T-helper 1 cell treated with Interleukin-12 subunit alpha and Interleukin-12 subunit beta and Interleukin-4 antibody, amounts not matched to agents 30 μg/mL and 1 μg/mL, for 36 hours (primary cell): ENCODE measurements around the gene OMD.
"Not testable (repeated sequence)": the region's sequence is repeated elsewhere in the genome, so short reads cannot be mapped to it uniquely, and the experiment has no call there.

Source experiments
- H3K27ac Mint-ChIP-seq: one replicate; pipeline ENCODE4 v1.8.0; 2021; ENCODE audit warnings: mild to moderate bottlenecking, mixed read lengths
- H3K27me3 Mint-ChIP-seq: one replicate; pipeline ENCODE4 v1.8.0; 2021; ENCODE audit warnings: low read depth, mixed read lengths
- H3K36me3 Mint-ChIP-seq: one replicate; pipeline ENCODE4 v1.8.0; 2021; ENCODE audit warnings: low read depth, mixed read lengths
- H3K4me1 Mint-ChIP-seq: one replicate; pipeline ENCODE4 v1.8.0; 2021; ENCODE audit warnings: low read depth, mixed read lengths
- H3K4me3 Mint-ChIP-seq: one replicate; pipeline ENCODE4 v1.8.0; 2021; ENCODE audit warnings: mild to moderate bottlenecking, moderate library complexity, mixed read lengths
- H3K9me3 Mint-ChIP-seq: one replicate; pipeline ENCODE4 v1.8.0; 2021; ENCODE audit warnings: mixed read lengths

Gene OMD

DNA sequence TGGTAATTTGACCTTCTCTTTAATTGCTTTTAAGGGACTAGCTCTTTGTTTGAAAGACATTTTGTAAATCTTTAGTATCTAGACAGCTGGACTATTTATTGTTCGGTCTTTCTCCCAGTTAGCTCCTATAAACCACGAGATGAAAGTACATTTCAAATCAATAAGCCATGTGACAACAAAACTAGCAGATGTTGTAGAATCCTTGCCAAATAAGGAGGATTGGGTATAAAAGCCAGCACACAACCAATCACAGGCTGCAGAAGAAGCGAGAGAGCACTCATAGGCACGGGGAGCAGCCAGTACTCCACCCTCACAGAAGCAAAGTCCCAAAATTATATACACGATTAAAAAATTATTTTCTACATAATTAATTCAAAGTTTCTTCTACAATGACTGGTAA, 8.1 kb upstream of the OMD start:
- Mint-ChIP-seq H3K4me1 (no peaks in the 10 kb centered on the region), H3K27ac (no peak overlapping the region), H3K4me3 (no peak overlapping the region), H3K9me3 (no peaks in the 10 kb centered on the region), H3K27me3 (no peaks in the 10 kb centered on the region), H3K36me3 (peaks cover 2% of the 10 kb centered on the region)

DNA sequence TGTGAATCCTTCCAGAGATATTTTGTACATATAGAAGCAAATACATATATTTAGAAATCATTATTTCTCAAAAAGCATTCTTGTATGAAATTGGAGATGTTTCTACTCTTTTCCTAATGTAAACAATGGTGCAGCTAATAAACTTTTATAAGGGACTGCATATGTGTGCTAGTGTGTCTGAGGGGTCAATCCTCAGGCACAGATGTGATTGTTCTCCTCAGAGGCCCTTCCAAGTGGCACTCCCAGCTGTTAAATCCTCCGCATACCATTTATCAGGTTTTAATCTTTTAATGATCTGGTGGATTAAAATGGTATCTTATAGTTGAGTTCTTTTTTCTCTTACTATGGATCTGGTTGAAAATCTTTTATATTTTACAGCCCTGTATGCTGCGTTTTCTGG, 5.6 kb upstream of the OMD start:
- no peaks in the 10 kb centered on the region for H3K27me3 Mint-ChIP-seq
- no peak overlapping the region for H3K27ac Mint-ChIP-seq
- peaks cover 2% of the 10 kb centered on the region for H3K36me3 Mint-ChIP-seq
- H3K4me1 Mint-ChIP-seq = no peaks in the 10 kb centered on the region
- no peak overlapping the region for H3K4me3 Mint-ChIP-seq
- H3K9me3 Mint-ChIP-seq = no peaks in the 10 kb centered on the region

DNA sequence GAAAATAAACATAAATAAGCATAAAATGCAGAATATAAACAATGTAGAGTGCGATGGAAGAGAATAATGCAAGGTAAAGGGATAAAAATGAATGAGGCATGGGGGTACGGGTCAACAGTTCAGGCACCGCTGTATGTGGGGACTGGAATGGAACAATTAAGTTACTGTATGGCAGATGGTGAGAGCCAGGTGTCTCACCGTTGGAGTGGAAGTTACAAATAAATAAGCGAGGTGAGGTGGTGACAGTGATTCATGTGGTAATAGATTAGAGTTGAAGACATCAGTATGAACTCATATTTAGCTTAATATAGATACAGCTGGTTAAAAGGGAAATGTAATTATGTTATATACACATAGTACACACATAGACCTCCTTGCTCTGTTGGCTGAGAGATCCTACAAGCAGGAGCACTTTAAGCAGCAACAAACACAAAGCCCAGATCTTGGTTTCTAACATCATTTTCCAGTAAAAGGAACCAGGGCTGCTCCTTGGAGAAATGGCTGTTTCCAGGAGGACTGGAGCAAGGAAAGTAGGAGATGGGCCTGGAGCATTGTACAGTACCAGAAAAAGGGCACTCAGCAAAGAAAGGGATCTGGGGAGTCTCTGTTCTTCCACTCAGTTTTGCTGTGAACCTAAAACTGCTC, 2.4 kb upstream of the OMD start:
- Mint-ChIP-seq H3K27ac (no peak overlapping the region), H3K9me3 (no peaks in the 10 kb centered on the region), H3K4me1 (no peaks in the 10 kb centered on the region), H3K4me3 (no peak overlapping the region), H3K27me3 (no peaks in the 10 kb centered on the region), H3K36me3 (no peaks in the 10 kb centered on the region)

DNA sequence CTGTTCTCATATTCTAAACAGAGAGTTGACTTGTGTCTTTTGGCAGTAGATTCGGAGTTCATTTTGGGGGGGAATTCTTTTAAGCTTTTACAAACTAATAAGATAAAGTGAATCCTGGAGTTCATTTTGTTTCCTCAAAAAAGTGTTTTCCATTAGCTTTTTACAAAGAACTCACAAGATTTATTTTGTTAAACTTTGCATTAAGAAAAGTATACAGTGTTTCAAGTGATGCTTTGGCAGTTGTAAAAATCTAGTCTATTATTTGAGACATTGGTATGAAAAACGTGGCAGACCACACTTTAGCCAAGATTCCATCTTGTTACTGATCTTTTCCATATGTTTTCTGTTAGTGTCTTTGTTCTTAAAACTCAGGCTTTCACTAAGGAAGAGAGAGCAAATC, 1.2 kb upstream of the OMD start:
- Mint-ChIP-seq H3K4me3 (no peak overlapping the region), H3K27me3 (no peaks in the 10 kb centered on the region)

DNA sequence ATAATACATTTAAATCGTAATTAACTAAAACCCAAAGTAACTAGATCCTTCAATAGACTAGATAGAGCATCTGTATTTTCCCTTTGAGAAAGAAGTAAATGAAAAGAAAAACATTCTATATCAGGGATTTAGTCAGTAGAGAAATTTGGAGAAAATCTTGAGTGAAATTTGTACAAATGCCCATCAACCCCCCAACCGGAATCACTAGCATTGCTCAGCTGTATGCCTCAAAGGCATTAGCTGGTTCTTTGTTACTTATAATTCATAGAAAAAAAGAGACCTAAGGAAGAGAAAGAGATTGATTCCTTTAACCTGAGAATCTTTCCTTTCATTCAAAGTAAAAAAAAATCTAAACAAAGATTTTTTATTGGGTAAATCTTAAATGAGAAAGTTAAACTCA, 659 bp downstream of the OMD start:
- Mint-ChIP-seq H3K4me1 (no peaks in the 10 kb centered on the region), H3K9me3 (no peaks in the 10 kb centered on the region), H3K27me3 (no peaks in the 10 kb centered on the region), H3K4me3 (no peak overlapping the region), H3K36me3 (no peaks in the 10 kb centered on the region), H3K27ac (no peak overlapping the region)

More for the DNA sequence above, 1.2 kb upstream of the OMD start:
- no peaks in the 10 kb centered on the region for H3K4me1 Mint-ChIP-seq
- H3K9me3 Mint-ChIP-seq = no peaks in the 10 kb centered on the region
- H3K36me3 Mint-ChIP-seq = no peaks in the 10 kb centered on the region
- no peak overlapping the region for H3K27ac Mint-ChIP-seq

DNA sequence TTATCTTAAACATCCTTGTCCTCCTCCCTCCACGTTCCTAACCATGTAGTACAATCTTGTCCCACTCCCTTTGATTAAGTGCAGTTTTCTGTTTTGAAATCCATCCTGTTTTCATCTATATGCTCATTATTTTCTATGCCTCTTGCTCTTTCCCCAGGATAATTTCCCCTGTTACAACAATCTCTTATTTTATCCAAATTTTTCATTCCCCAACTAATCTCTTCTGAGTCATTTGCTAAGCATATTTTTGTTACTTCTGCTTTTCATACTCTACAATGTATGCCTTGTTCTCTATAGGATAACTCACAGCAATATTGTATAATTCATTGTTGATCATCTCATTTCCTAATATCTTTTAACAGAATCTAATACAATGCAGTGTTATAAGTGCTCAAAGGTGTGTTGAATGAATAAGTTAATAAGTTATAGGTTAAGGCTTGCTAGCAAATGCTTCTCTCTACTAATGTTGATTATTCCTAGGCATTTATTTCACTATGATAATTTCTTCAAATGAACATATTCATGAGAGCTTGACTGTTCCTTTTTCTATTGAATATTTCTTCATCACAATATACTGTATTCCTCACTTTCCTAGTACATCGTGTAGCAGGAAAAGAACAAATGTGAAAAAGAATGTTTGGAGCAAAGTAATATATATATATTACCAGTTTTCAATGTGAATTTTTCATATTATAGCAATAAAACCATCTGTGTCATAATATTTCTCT, 1.5 kb downstream of the OMD start:
- no peaks in the 10 kb centered on the region for H3K4me1 Mint-ChIP-seq
- H3K4me3 Mint-ChIP-seq = no peak overlapping the region
- H3K36me3 Mint-ChIP-seq = no peaks in the 10 kb centered on the region
- no peak overlapping the region for H3K27ac Mint-ChIP-seq
- no peaks in the 10 kb centered on the region for H3K9me3 Mint-ChIP-seq
- H3K27me3 Mint-ChIP-seq = no peaks in the 10 kb centered on the region

DNA sequence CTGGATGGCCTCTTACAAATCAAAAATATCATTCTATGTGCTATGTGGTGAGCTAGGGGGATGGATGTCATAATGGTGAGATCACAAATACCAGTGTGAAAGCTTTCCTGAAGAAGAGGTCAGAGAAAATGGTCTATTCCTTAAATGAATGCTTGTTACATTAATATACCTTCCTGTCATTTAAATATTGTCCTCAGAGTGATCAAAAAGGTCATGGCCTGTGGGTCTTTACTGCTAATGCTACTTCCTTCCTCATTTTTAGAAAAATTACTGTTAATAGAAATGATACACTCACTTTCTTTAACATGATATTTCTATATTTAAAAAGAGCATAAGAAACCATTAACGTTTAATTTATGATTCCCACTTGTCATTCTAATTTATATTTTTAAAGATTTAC, 9.7 kb downstream of the OMD start:
- Mint-ChIP-seq H3K4me3 (no peak overlapping the region), H3K27me3 (no peaks in the 10 kb centered on the region), H3K27ac (no peak overlapping the region), H3K9me3 (no peaks in the 10 kb centered on the region), H3K4me1 (no peaks in the 10 kb centered on the region), H3K36me3 (no peaks in the 10 kb centered on the region)

DNA sequence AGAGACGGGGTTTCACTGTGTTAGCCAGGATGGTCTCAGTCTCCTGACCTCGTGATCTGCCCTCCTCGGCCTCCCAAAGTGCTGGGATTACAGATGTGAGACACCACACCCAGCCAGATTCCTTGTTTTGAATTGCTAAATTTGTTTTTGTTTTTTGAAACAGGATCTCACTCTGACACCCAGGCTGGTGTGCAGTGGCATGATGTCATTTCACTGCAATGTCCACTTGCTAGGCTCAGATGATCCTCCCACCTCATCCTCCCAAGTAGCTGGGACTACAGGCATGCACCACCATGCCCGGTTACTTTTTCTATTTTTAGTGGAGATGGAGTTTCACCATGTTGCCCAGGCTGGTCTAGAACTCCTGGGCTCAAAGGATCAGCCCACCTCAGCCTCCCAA, 13.1 kb downstream of the OMD start:
- H3K36me3 Mint-ChIP-seq, H3K4me3 Mint-ChIP-seq, H3K27me3 Mint-ChIP-seq, H3K9me3 Mint-ChIP-seq, H3K27ac Mint-ChIP-seq: not testable (repeated sequence)
- H3K4me1 Mint-ChIP-seq = peaks cover 12% of the 10 kb centered on the region

DNA sequence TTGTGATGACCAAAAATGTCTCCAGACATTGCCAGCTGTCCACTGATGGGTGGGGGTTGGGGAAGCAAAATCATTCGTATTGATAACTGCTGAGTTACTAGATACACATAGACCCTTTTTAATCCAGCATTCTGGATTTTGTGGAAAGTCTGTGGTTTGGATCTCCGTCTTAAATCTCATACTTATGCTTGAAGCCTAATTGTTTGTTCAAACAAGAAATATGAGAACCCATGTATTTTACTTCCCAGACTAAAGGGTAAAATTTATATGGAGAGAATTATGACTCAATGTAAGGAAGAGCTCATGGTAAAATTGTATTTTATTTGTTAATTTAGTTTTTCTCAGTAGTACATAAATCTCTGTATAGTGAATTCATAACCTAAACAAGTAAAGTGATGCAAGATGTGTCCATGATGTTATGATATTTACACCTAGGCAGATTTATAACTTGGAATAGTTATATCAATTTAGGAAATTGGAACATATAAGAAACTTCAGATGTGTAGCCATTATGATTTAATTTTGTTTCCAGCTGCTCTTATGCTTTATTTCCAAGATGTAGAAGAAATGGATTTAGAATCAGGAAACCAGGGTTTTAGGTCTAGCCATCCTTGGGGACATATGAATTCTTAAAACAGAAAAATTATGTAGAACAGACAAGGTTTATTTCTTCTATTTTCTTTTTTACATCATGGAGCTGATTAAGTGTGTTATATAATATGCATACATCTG, 15.4 kb downstream of the OMD start:
- H3K36me3 Mint-ChIP-seq = peaks cover 5% of the 10 kb centered on the region
- H3K27me3 Mint-ChIP-seq = no peaks in the 10 kb centered on the region
- H3K4me3 Mint-ChIP-seq = no peak overlapping the region
- H3K27ac Mint-ChIP-seq = no peak overlapping the region
- peaks cover 23% of the 10 kb centered on the region for H3K4me1 Mint-ChIP-seq
- no peaks in the 10 kb centered on the region for H3K9me3 Mint-ChIP-seq

DNA sequence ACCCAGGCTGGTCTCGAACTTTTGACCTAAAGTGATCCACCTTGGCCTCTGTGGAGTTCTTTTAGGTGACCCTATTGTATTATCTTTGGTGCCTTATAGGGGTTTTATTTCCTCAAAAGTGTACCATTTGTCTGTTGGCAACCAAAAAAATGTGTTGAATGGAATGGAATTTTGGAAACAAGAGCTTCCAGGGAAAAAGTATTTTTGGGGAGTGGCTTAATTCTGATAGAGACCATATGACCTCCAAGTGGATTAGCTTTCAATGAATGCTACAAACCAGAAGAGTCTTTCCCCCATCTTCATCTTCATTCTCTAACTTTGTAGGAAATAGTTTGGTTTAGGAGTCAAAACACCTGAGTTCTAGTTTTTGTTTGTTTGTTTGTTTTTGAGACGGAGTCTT, 16.5 kb downstream of the OMD start:
- H3K4me1 Mint-ChIP-seq = peaks cover 23% of the 10 kb centered on the region
- no peaks in the 10 kb centered on the region for H3K9me3 Mint-ChIP-seq
- H3K4me3 Mint-ChIP-seq = no peak overlapping the region
- H3K36me3 Mint-ChIP-seq = peaks cover 5% of the 10 kb centered on the region
- H3K27me3 Mint-ChIP-seq = no peaks in the 10 kb centered on the region
- no peak overlapping the region for H3K27ac Mint-ChIP-seq

DNA sequence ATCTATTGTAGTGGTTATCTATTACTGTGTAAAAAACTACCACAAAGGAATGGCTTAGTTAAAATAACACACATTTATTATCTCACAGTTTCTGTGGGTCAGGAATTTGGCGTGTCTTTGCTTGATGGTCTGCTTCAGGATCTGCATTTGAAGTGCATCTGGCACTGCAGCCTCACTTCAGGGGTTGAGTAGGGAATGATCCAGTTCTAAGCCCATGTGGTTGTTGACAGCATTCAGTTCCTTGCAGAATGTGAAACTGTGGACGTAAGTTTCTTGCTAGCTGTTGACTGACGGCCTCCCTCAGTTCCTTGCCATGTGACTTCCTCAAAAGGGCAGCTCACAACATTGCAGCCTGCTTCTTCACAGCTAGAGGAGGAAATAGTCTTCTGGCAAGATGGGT, 17.8 kb downstream of the OMD start:
- Mint-ChIP-seq H3K36me3 (peaks cover 5% of the 10 kb centered on the region), H3K27ac (peak overlapping the region; percentile 83), H3K4me3 (peak overlapping the region; percentile 53), H3K4me1 (peaks cover 25% of the 10 kb centered on the region), H3K9me3 (no peaks in the 10 kb centered on the region), H3K27me3 (no peaks in the 10 kb centered on the region)

DNA sequence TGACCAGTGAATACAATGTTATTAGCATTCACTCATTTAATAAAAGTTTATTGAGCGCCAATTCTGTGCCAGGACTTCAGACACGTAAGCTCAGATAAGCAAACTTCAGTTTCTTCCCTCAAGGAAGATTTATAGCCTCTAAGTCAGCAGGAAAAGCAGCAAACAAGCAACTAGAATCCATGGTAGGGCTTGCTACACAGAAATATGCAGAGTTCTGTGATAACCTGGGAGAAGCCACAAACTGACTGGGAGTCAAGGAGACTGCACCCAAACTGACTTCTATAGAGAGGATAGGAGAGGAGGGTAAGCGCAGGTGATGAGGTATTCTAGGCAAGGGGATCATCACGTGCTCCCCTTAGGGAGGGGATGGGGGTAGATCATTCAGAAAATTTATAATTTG, 18.5 kb downstream of the OMD start:
- no peaks in the 10 kb centered on the region for H3K27me3 Mint-ChIP-seq
- H3K4me3 Mint-ChIP-seq = peak overlapping the region; percentile 53
- H3K4me1 Mint-ChIP-seq = peaks cover 25% of the 10 kb centered on the region
- no peaks in the 10 kb centered on the region for H3K9me3 Mint-ChIP-seq
- H3K27ac Mint-ChIP-seq = peak overlapping the region; percentile 83
- peaks cover 5% of the 10 kb centered on the region for H3K36me3 Mint-ChIP-seq

DNA sequence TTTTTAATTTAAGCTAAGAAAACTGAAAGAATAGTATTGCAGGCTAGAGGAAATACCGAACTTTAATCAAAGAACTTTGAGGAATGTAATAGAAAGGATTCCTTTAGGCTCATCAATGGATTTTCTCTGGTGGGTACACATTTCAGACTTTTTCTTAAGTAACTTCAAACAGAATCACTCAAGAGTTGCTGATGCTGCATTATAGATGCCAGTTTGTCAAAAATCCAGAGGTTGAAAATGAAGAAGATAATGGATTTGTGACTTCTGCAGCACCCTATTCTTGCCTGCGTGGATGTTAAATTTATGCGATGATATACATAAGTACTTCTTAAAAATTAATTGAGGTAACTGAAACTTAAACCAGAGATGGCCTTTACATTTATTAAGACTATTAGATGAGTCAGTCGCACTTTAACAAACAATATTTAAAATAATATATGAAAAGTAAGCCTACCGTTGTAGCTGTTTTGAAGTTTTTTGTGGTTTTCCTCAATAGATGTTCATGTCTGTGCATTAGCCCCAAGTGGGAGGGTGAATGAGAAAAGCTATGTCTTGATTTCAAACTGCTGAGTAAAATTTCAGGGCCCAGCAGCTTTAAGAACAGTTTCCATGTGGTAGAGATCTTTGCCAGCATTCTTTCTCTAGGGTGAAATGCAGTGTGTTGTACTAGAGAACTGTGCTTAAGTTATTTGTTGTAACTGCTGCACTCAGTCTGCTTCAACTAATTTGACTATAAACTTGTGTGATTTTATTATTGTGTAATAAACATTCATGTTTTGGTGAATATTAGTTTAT, 20.0 kb downstream of the OMD start, which contains the start of gene OGN:
Gene OGN, minus strand, starts transcription at position 537 of the 795 bp plus-strand sequence. CDS start 1,171 bp downstream, outside the sequence.
- H3K4me3 Mint-ChIP-seq = no peak within 1 kb of the TSS
- peaks cover 25% of the 10 kb centered on the region for H3K4me1 Mint-ChIP-seq
- no peak within 1 kb of the TSS for H3K27ac Mint-ChIP-seq
- H3K36me3 Mint-ChIP-seq = peaks cover 5% of the 10 kb centered on the region
- no peaks in the 10 kb centered on the region for H3K9me3 Mint-ChIP-seq
- no peaks in the 10 kb centered on the region for H3K27me3 Mint-ChIP-seq
